ENCODE results near the gene TTC32. TPM values are rescaled to one million over a fixed set of nuclear protein-coding genes. Genes with fewer than 3 reads are reported as not detected.

Gene TTC32
- 14.0 and 19.0 TPM in 2 replicates for total RNA-seq (ENCODE audit: low replicate concordance)
- long read RNA-seq, partial matches to known transcripts, result 0 of 8 reads
- long read RNA-seq, other reads (novel, unspliced or antisense), result 7 of 8 reads

DNA sequence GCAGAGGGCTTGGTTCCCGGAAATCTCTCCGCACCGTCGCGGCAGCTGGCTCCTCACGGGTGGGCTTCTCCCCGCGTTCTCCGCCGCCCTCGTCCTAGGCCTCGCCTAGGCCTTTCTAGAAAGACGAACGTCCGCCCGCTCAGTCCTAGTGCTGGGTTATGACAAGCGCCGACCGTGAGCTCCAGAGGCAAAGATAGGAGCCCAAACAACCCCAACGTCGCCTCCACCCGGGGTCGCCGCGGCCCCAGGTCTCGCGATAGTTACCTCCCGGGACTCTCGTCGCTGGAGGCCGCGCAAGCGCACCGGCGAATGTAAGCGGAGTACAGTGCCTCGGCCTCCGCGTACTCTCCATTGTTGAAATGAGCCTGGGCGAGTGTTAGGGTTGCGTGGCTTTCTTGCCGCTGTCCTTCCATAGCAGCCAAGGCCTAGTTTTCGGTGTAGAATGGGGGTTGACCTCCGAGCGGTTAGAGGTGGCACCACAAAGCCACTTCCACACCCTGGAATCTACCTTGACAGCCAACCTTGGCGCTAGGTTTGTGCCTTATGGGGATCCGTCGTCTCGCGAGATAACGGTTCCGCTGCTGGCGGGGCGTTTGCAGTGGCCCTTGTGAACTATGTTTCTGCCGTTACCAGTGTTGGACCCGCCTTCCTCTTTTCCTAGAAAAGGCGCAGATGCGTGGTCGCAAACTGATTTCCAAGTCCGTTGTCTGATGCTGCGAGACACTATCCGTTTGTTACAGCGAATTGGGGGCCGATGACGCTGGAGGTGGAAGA, at the start of gene TTC32:
TTC32 (minus strand) TSS at position 542 of the 774 bp plus-strand sequence; CDS start at position 413, 129 bp downstream.
- peak within 1 kb of the TSS; percentile 95 for H3K4me3 Mint-ChIP-seq
- peak within 1 kb of the TSS; percentile 99 for H3K27ac Mint-ChIP-seq
- peaks cover 7% of the 10 kb centered on the region for H3K27me3 Mint-ChIP-seq
- TF ChIP-seq, protein P1, sequence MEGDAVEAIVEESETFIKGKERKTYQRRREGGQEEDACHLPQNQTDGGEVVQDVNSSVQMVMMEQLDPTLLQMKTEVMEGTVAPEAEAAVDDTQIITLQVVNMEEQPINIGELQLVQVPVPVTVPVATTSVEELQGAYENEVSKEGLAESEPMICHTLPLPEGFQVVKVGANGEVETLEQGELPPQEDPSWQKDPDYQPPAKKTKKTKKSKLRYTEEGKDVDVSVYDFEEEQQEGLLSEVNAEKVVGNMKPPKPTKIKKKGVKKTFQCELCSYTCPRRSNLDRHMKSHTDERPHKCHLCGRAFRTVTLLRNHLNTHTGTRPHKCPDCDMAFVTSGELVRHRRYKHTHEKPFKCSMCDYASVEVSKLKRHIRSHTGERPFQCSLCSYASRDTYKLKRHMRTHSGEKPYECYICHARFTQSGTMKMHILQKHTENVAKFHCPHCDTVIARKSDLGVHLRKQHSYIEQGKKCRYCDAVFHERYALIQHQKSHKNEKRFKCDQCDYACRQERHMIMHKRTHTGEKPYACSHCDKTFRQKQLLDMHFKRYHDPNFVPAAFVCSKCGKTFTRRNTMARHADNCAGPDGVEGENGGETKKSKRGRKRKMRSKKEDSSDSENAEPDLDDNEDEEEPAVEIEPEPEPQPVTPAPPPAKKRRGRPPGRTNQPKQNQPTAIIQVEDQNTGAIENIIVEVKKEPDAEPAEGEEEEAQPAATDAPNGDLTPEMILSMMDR (conservative IDR thresholded peaks at IDR 0.05), result no peak
- peak; percentile 94 for DNase-seq (ENCODE audit: extremely low spot score, unreplicated experiment)
- H3K36me3 Mint-ChIP-seq, result no peaks in the 10 kb centered on the region
- H3K4me1 Mint-ChIP-seq (ENCODE audit: unreplicated experiment), result peaks cover 26% of the 10 kb centered on the region
- no peaks in the 10 kb centered on the region for H3K9me3 Mint-ChIP-seq

- Mint-ChIP-seq H3K4me1 (ENCODE audit: unreplicated experiment) (no peaks in the 10 kb centered on the region), H3K4me3 (no peak overlapping the region), H3K9me3 (no peaks in the 10 kb centered on the region), H3K36me3 (peaks cover 16% of the 10 kb centered on the region), H3K27me3 (no peaks in the 10 kb centered on the region), H3K27ac (no peak overlapping the region)
- TF ChIP-seq, protein P1 (conservative IDR thresholded peaks at IDR 0.05), result no peak
- DNase-seq (ENCODE audit: extremely low spot score, unreplicated experiment), result no peak
Observed at GRCh38 chr2:19949071-19949470, 47.3 kb upstream of the TTC32 start.

DNA sequence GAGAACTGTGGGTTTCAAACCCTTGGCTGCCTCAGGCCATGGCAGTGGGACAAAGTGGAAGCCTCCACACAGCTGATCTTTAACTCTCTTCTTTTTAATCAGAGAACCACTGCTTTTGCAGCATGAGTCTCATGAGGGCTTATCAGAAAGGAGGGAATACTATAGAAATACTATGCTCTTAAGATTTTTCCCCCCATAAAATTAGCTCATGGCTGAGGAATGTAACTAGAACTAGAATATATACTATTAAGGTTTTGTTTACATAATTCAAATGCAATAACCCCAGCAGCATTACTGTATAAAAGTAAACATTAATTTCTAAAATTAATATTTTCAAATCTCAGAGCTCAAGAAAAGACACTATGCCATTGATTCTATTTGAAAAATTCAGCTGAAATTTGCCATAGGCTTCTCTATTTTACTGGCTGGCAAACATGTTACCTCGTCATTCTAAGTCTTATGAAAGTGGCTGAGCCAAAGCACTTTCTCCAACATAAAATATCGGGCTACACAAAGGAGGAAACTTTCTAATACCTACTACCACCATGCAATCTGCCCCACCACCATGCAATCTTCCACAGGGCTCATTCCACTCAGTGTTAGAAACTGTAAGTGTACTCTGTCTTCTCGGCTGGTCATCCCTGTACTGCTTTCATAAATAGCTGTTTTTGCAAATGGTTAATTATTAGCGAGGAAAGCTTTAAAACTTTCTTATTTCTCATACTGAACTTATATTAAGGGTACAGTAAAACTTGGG, 45.6 kb upstream of the TTC32 start:
- no peak for DNase-seq (ENCODE audit: extremely low spot score, unreplicated experiment)
- no peaks in the 10 kb centered on the region for H3K9me3 Mint-ChIP-seq
- H3K27me3 Mint-ChIP-seq, result no peaks in the 10 kb centered on the region
- H3K4me3 Mint-ChIP-seq, result no peak overlapping the region
- TF ChIP-seq, protein P1 (conservative IDR thresholded peaks at IDR 0.05), result no peak
- no peaks in the 10 kb centered on the region for H3K4me1 Mint-ChIP-seq (ENCODE audit: unreplicated experiment)
- peaks cover 16% of the 10 kb centered on the region for H3K36me3 Mint-ChIP-seq
- H3K27ac Mint-ChIP-seq, result no peak overlapping the region

GRCh38 chr2:19944205-19944845, 42.5 kb upstream of the TTC32 start:
- no peak for DNase-seq (ENCODE audit: extremely low spot score, unreplicated experiment)
- no peak overlapping the region for H3K4me3 Mint-ChIP-seq
- no peaks in the 10 kb centered on the region for H3K9me3 Mint-ChIP-seq
- no peaks in the 10 kb centered on the region for H3K27me3 Mint-ChIP-seq
- TF ChIP-seq, protein P1 (conservative IDR thresholded peaks at IDR 0.05), result no peak
- no peaks in the 10 kb centered on the region for H3K4me1 Mint-ChIP-seq (ENCODE audit: unreplicated experiment)
- H3K36me3 Mint-ChIP-seq, result peaks cover 3% of the 10 kb centered on the region
- no peak overlapping the region for H3K27ac Mint-ChIP-seq

DNA sequence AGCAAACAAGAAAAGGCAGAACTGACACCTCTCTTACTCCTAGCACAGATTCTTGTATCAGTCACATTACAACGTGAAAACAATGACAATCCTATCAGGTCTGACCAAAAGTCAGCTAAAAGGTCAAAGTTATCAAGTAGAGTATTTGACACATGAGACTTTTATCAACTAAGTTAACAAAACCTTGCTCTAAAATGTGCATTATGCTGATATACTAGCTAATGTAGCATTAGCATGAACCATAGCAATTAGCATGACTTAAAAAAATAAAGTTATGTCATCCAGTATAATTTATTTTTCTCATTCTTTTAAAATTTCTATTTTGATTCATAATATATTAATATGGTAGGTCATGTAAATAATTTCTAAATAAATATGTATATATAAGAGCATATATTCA, 41.4 kb upstream of the TTC32 start:
- no peak for DNase-seq (ENCODE audit: extremely low spot score, unreplicated experiment)
- no peak overlapping the region for H3K27ac Mint-ChIP-seq

More for the DNA sequence above, 41.4 kb upstream of the TTC32 start:
- TF ChIP-seq, protein P1 (conservative IDR thresholded peaks at IDR 0.05), result no peak
- Mint-ChIP-seq H3K36me3 (peaks cover 3% of the 10 kb centered on the region), H3K4me3 (no peak overlapping the region), H3K4me1 (ENCODE audit: unreplicated experiment) (no peaks in the 10 kb centered on the region), H3K27me3 (no peaks in the 10 kb centered on the region), H3K9me3 (no peaks in the 10 kb centered on the region)

Measured in type B pancreatic cell (in vitro differentiated cells).